ENCODE data around the gene ADAMTS12. TPM values are rescaled to one million over a fixed set of nuclear protein-coding genes. Genes with fewer than 3 reads are reported as not detected.

The ADAMTS12 gene
- total RNA-seq, 1 donor, result 6.9 TPM

DNA sequence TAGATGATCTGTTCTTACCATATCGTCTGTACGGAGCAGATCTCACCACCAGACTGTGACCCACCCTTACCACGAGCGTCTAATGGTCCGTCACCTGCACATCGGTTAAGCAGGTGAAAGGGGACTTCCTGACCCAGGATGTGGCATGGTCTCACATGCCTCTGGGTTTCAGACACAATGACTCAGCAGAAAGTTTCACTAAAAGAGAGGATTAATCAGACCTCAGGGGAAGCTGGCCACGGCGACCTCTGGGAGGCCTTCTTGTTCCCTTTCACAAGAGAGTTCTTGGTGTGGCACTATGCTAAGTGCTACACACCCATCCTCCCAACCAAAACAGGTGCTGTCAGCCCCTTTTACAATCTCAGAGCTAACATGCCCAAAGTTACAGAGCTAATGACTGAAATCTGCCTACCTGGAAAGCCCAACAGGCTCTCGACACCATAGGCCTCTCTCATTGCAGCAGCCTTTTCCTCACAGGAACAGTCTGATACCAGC, 41.6 kb downstream of the ADAMTS12 start:
- Histone ChIP-seq H3K79me2 (ENCODE audit: insufficient read depth, low read length) (peaks cover 62% of the 10 kb centered on the region), H3K4me3 (ENCODE audit: insufficient read depth, low read length) (no peak overlapping the region), H3K4me2 (ENCODE audit: insufficient read depth, low read length) (peak overlapping the region; percentile 39), H3K4me1 (ENCODE audit: insufficient read depth, low read length) (peaks cover 49% of the 10 kb centered on the region), H2AFZ (ENCODE audit: low read length) (no peak overlapping the region), H4K20me1 (ENCODE audit: insufficient read depth, low read length) (peaks cover 6% of the 10 kb centered on the region), H3K27ac (ENCODE audit: low read depth, low read length) (peak overlapping the region; percentile 53), H3K9me3 (ENCODE audit: low read depth, low read length) (no peaks in the 10 kb centered on the region), H3K36me3 (ENCODE audit: insufficient read depth, low read length) (no peaks in the 10 kb centered on the region), H3K27me3 (ENCODE audit: insufficient read depth, low read length) (no peaks in the 10 kb centered on the region)
- TF ChIP-seq, protein P1, sequence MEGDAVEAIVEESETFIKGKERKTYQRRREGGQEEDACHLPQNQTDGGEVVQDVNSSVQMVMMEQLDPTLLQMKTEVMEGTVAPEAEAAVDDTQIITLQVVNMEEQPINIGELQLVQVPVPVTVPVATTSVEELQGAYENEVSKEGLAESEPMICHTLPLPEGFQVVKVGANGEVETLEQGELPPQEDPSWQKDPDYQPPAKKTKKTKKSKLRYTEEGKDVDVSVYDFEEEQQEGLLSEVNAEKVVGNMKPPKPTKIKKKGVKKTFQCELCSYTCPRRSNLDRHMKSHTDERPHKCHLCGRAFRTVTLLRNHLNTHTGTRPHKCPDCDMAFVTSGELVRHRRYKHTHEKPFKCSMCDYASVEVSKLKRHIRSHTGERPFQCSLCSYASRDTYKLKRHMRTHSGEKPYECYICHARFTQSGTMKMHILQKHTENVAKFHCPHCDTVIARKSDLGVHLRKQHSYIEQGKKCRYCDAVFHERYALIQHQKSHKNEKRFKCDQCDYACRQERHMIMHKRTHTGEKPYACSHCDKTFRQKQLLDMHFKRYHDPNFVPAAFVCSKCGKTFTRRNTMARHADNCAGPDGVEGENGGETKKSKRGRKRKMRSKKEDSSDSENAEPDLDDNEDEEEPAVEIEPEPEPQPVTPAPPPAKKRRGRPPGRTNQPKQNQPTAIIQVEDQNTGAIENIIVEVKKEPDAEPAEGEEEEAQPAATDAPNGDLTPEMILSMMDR (IDR thresholded peaks at IDR 0.05; ENCODE audit: extremely low read depth, low read depth, low read length), result no peak
- no peak for DNase-seq (ENCODE audit: insufficient read length, low spot score, missing footprints)

DNA sequence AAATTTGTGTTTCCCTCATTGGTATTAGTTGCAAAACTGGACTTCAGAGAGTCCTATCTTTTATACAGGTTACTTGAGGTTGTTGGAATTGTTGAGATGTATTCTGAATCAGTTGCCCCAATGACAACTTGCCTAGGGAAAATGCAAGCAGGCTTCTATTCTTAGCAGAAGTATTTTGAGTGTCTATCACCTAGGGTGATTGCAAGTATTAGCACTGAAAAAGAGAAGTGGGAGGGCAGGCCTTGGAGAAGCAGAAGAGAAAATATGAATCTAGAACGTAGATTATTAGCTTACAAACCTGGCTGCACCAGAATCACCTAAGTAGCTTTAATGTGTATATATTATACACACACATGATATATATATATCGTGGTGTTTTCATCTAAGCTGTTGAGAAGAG, 43.2 kb downstream of the ADAMTS12 start:
- no peaks in the 10 kb centered on the region for H3K27me3 ChIP-seq (ENCODE audit: insufficient read depth, low read length)
- H2AFZ ChIP-seq (ENCODE audit: low read length), result no peak overlapping the region
- DNase-seq (ENCODE audit: insufficient read length, low spot score, missing footprints), result no peak
- peaks cover 42% of the 10 kb centered on the region for H3K4me1 ChIP-seq (ENCODE audit: insufficient read depth, low read length)
- no peak overlapping the region for H3K4me2 ChIP-seq (ENCODE audit: insufficient read depth, low read length)
- TF ChIP-seq, protein P1 (IDR thresholded peaks at IDR 0.05; ENCODE audit: extremely low read depth, low read depth, low read length), result no peak
- peaks cover 56% of the 10 kb centered on the region for H3K79me2 ChIP-seq (ENCODE audit: insufficient read depth, low read length)
- peaks cover 6% of the 10 kb centered on the region for H4K20me1 ChIP-seq (ENCODE audit: insufficient read depth, low read length)
- no peak overlapping the region for H3K4me3 ChIP-seq (ENCODE audit: insufficient read depth, low read length)
- H3K36me3 ChIP-seq (ENCODE audit: insufficient read depth, low read length), result no peaks in the 10 kb centered on the region
- no peak overlapping the region for H3K27ac ChIP-seq (ENCODE audit: low read depth, low read length)
- H3K9me3 ChIP-seq (ENCODE audit: low read depth, low read length), result no peaks in the 10 kb centered on the region

DNA sequence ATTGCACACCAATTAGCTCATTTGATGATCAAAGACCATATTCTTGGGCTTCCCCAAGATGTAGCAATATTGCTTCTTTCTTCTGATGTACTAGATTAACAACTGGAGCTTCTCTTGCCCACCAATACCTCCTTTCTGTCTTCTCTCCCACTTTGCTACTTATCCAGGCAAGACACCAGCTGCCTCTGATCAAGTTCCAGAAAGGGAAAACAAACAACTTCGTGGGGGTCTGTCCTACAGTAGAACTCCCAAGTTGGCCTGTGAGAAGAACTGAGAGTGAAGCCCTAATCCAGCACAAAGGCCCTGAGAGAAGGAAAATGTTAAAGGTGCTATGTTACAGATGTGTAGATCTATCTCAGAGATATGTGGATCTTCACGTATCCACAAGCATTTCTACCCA, 44.9 kb downstream of the ADAMTS12 start:
- H3K27me3 ChIP-seq (ENCODE audit: insufficient read depth, low read length), result no peaks in the 10 kb centered on the region
- H4K20me1 ChIP-seq (ENCODE audit: insufficient read depth, low read length), result peaks cover 6% of the 10 kb centered on the region
- no peak overlapping the region for H3K4me2 ChIP-seq (ENCODE audit: insufficient read depth, low read length)
- H3K79me2 ChIP-seq (ENCODE audit: insufficient read depth, low read length), result peaks cover 60% of the 10 kb centered on the region
- H3K4me1 ChIP-seq (ENCODE audit: insufficient read depth, low read length), result peaks cover 45% of the 10 kb centered on the region
- no peaks in the 10 kb centered on the region for H3K36me3 ChIP-seq (ENCODE audit: insufficient read depth, low read length)
- no peak overlapping the region for H3K27ac ChIP-seq (ENCODE audit: low read depth, low read length)
- TF ChIP-seq, protein P1 (IDR thresholded peaks at IDR 0.05; ENCODE audit: extremely low read depth, low read depth, low read length), result no peak
- H3K9me3 ChIP-seq (ENCODE audit: low read depth, low read length), result no peaks in the 10 kb centered on the region
- no peak overlapping the region for H2AFZ ChIP-seq (ENCODE audit: low read length)
- no peak for DNase-seq (ENCODE audit: insufficient read length, low spot score, missing footprints)
- no peak overlapping the region for H3K4me3 ChIP-seq (ENCODE audit: insufficient read depth, low read length)

DNA sequence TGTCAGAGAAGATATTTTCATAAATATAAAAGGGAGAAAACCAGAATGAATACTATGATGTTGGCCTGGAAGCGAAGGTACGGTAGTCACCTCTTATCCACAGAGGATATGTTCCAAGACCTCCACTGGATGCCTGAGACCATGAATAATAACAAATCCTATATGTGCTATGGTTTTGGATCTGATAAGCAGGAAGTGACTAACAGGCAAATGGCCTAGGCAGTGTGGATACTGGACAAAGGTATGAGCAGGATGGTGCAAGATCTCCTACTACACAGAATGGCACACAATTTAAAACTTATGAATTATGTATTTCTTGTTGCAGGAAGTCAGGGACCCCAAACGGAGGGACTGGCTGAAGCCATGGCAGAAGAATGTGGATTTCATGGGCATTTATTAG, 48.2 kb downstream of the ADAMTS12 start:
- H3K9me3 ChIP-seq (ENCODE audit: low read depth, low read length), result no peaks in the 10 kb centered on the region
- no peak overlapping the region for H2AFZ ChIP-seq (ENCODE audit: low read length)
- TF ChIP-seq, protein P1 (IDR thresholded peaks at IDR 0.05; ENCODE audit: extremely low read depth, low read depth, low read length), result no peak
- no peaks in the 10 kb centered on the region for H3K36me3 ChIP-seq (ENCODE audit: insufficient read depth, low read length)
- peak overlapping the region; percentile 65 for H3K27ac ChIP-seq (ENCODE audit: low read depth, low read length)
- DNase-seq (ENCODE audit: insufficient read length, low spot score, missing footprints), result peak; percentile 71
- H4K20me1 ChIP-seq (ENCODE audit: insufficient read depth, low read length), result peaks cover 6% of the 10 kb centered on the region
- no peaks in the 10 kb centered on the region for H3K27me3 ChIP-seq (ENCODE audit: insufficient read depth, low read length)
- peaks cover 74% of the 10 kb centered on the region for H3K79me2 ChIP-seq (ENCODE audit: insufficient read depth, low read length)
- peak overlapping the region; percentile 59 for H3K4me2 ChIP-seq (ENCODE audit: insufficient read depth, low read length)
- peaks cover 31% of the 10 kb centered on the region for H3K4me1 ChIP-seq (ENCODE audit: insufficient read depth, low read length)
- H3K4me3 ChIP-seq (ENCODE audit: insufficient read depth, low read length), result no peak overlapping the region
